Activated T-cell treated with anti-CD3 and anti-CD28 coated beads, Interleukin-2, amount 50 U/mL, for 48 hours (primary cell): ENCODE data around the gene UTS2R.
A peak's percentile ranks its signal among the peaks of the same experiment; 100 is the strongest.
"Not testable (repeated sequence)": the region's sequence is repeated elsewhere in the genome, so short reads cannot be mapped to it uniquely, and the experiment has no call there.

Experiments
- DNase-seq, 2 experiments: peaks; one replicate each; pipeline ENCODE4 v3.0.0-alpha.2; 2020

The UTS2R gene

GRCh38 chr17:82334622-82335394, 36.8 kb upstream of the UTS2R start:
- DNase-seq: no peak

DNA sequence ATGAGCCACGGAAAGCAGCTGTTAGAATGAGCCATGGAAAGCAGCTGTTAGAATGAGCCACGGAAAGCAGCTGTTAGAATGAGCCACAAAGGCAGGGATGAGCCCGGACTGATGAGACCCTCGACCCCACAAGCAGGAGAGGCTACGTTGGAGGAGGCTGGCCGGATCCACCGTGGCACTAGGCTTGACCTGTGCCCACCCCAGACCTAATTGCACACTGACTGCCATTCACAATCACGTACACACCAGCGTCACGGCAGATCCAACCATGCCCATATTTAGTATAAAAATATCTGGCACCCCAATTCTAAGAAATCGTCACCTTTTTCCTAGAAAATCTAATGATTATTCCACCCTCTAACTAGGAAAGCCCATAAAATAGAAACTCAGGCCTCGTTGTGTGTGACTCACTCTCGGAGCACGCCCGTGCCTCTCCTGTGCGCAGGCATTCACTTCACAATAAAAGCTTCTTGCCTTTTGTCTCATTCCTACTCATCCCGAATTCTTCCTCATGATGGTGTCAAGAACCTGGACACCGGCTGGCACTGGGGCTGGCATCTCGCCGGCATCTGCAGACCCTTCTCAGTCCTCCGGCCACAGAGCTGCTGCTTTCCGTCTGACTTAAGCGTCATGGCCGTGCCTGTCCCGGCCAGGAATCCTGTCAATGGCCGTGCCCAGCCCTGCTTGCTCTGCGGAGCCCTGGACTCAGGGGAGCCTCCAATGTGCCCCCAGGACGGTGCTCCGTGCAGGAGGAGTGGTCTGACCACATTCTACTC, 32.5 kb upstream of the UTS2R start:
- no peak for DNase-seq

GRCh38 chr17:82339634-82340580, 31.7 kb upstream of the UTS2R start:
- no peak for DNase-seq

GRCh38 chr17:82342361-82343079, 29.0 kb upstream of the UTS2R start:
- DNase-seq: no peak

DNA sequence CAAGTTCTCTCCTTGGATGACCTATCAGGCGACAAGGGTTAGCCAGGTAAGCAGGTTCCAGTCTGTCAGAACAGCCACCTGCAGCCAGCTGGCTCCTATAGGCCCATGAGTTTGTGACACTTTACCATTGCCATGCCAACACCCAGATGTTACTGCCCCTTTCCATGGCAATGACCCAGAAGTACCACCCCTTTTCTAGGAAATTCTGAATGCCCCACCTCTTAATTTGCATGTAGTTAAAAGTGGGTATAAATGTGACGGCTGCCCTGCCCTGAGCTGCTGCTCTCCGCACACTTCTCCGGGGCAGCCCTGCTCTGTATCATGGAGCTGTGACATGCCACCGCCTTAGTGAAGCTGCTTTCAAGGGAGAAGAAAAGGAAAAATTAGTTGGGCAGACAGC, 28.0 kb upstream of the UTS2R start:
- no peak for DNase-seq

DNA sequence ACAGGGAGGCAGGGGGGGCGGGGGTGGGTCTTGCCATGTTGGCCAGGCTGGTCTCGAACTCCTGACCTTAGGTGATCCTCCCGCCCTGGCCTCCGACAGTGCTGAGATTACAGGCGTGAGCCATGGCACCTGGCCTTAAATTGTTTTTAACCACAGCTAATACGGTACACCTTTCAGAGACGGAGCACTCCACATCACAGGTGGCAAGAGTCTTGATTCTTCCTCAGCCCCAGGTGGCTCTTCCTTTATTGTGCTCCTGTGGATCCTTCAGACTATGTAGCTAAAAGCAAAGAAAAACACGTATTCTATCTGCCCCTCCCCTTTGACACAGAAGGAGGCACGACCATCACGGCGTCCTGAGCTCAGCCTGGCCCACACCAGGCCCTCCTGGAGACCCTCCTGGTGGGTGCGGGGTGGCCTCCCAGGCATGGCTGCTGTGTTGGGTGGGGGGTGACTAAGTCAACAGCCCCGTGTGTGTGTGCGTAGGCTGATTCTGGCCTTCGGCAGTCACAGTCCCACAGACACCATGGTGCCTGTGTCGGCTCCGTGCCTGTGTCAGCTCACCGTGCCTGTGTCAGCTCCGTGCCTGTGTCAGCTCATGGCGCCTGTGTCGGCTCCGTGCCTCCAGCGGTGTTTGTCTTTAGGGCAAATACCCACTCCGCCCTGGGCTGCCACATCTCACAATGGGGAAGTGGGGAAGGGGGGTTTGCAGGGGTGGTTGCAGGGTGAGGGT, 27.2 kb upstream of the UTS2R start:
- no peak for DNase-seq

- no peak for DNase-seq
Observed at GRCh38 chr17:82345151-82345976, 26.2 kb upstream of the UTS2R start.

- no peak for DNase-seq
Observed at GRCh38 chr17:82346342-82347300, 24.9 kb upstream of the UTS2R start.

DNA sequence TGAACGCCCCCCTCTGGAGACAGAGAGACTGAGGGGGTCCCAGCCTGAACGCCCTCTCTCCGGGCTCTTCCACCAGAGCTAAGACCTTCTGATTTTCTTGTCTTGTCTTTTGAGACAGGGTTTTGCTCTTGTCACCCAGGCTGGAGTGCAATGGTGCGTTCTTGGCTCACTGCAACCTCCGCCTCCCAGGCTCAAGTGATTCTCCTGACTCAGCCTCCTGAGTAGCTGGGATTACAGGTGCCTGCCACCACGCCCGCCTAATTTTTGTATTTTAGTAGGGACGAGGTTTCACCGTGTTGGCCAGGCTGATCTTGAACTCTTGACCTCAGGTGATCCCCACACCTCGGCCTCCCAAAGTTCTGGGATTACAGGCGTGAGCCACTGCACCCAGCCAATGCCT, 23.6 kb upstream of the UTS2R start:
- DNase-seq: not testable (repeated sequence)

GRCh38 chr17:82348434-82348833, 23.1 kb upstream of the UTS2R start:
- DNase-seq: no peak

- no peak for DNase-seq
Observed at GRCh38 chr17:82348866-82349265, 22.7 kb upstream of the UTS2R start.

- no peak for DNase-seq
Observed at GRCh38 chr17:82349287-82349701, 22.3 kb upstream of the UTS2R start.

DNA sequence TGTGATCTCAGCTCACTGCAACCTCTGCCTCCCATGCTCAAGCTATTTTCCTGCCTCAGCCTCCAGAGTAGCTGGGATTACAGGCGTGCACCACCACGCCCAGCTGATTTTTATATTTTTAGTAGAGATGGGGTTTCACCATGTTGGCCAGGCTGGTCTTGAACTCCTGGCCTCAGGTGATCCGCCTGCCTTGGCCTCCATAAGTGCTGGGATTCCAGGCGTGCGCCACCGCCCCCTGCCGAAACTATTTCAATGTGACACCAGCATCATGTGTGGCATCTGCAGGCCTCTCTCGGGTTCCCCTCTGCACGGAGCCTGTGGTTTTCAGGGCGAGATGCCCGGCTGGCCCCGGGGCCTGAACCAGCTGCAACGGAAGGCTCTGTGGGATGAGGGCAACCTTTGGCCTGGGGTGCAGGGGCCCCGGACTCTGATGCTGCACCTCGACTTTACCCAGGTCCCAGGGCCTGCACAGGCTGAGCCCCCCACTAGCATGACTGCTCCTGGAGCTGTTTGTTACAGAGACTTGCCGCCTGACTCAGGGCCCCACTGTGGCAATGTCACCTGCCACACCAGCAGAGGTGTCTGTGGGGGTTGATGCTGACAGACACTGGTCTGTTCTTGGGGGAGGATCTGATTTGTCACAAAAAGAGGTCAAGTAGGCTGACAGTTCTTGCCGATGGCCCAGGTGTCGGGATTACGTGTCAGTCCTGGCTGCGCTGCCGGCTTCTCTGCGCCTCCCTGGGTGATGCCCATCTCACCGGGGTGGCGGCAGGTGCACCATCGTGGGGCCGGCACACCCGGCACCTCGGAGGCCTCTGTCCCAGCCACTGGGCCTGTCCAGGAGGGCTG, 21.2 kb upstream of the UTS2R start:
- peak; percentile 72 to 75 for DNase-seq

DNA sequence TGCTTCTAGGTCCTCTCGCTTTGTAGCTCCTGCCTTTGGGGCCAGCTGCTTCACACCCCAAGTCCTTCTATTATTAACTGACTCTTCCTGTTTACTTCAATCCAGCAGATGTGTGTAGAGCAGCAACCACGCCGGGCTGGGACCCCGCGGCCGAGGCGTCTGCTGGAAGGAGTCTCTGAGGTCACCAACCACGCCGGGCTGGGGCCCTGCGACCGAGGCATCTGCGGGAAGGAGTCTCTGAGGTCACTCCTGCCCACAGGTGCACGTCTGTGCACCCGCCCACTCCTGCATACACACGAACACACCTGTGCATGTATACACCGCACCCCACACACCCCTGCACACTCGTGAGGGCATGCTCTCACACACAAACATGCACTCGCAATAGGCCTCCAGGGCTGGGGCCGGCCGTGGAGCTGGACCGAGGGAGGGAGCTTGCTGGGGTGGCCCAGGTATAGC, 20.3 kb upstream of the UTS2R start:
- DNase-seq: no peak

- peak; percentile 88 for DNase-seq
Observed at GRCh38 chr17:82351713-82352488, 19.7 kb upstream of the UTS2R start.

DNA sequence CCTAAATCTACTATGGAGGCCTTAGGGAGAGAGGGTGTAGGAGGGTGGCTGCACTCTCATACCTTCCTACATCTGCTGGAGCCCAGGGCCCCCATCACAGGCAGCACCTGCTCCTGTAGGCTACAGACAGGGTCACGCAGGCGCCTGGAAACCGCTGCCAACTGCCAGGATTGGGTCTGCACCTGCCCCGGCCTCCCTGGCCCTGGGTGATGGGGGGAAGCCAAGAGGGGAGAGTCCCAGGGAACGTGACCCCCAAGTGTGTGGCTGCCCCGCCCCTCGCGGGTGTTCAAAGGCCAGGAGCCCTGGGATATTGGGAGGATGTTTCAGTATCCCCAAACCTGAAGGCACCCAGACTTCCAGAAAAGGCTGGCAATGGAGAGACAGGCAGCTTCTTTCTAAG, 18.1 kb upstream of the UTS2R start:
- DNase-seq: no peak

DNA sequence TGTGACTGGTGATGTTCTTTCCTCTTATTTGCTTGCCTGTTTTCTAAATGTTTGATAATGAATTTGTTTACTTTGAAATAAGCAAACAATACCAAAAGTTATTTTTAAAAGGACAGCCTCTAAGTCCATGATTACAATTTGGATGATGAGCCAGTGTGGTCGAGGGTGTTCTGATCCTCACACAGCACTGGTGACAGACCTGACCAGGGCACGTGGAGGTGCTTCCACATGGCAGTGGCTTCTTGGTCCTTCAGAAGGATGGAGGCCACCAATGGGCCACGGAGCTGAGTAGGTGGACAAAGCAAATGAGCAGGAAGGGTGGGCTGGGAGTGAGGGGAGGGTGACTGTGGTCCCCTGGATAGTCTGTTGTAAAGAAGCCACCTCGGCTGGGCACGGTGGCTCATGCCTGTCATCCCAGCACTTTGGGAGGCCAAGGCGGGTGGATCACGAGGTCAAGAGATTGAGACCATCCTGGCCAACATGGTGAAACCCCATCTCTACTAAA, 16.7 kb upstream of the UTS2R start:
- no peak for DNase-seq
